Right ventricle myocardium inferior (tissue), 1 donor: ENCODE measurements around the gene HMCN1. TPM values are rescaled to one million over a fixed set of nuclear protein-coding genes. Genes with fewer than 3 reads are reported as not detected.

Experiments used
- ATAC-seq: fragments of 200-7000 bp; cut with Tn5 transposase; one replicate; pipeline ENCODE4 v1.9.1; 2020; ENCODE audit warnings: mild to moderate bottlenecking, moderate library complexity
- DNase-seq: peaks from one replicate; pipeline ENCODE4 v3.0.0; 2021; ENCODE audit errors: missing footprints
- intact Hi-C: fragments of 100-400 bp; cut with DNase I; formaldehyde crosslinking; loops from one replicate; pipeline ENCODE4 v1.11.0; 2022
- total RNA-seq: library from RNA; stranded (reverse); fragmentation: NEBNext Ultra II Directional; extraction: Animal tissue kit (Norgen Biotek cat#: 25700); gene quantifications from one replicate; pipeline ENCODE4 v1.2.1, GENCODE V29; 2021
- donor health status: DM: no; HTN: yes; CAD: no; lungs with severe emphysema.

HMCN1 gene
- total RNA-seq, 1 donor from 2014 or later = 7.6 TPM

DNA sequence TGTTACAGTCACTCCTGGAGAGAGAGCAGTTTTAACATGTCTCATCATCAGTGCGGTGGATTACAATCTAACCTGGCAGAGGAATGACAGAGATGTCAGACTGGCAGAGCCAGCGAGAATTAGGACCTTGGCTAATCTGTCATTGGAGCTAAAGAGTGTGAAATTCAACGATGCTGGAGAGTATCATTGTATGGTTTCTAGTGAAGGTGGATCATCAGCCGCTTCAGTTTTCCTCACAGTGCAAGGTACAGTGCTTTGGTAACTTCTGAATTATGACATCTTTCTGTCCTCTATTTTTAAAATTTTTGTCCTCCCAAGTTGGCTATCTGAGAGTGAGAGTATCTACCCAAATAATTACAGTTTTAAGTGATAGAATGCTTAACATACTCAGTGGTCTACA, 199.4 kb downstream of the HMCN1 start:
- DNase-seq (no peak), ATAC-seq (no peak)
- intact Hi-C loops = no loop called here

GRCh38 chr1:185934476-185935189, 200.4 kb downstream of the HMCN1 start:
- ATAC-seq (no peak), DNase-seq (no peak)
- intact Hi-C loops = no loop called here

DNA sequence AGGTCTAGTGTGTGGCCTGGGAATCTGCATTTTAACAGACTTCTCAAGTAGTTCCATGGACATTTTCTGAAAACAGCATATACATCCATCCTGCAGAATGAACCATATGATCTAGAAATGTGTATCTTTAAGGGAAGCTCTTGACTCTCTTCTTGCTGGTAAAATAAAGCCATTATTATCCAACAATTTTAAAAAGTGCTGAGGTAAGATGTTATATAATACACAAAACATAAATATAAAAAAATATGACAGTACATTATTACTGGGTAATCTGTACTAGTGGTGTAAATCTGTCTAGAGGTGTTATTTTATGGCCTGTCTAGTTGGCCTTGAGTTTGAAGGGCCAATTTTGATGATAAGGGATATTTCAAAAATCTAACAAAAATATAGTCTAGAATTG, 201.2 kb downstream of the HMCN1 start:
- intact Hi-C loops = no loop called here
- no peak for ATAC-seq
- no peak for DNase-seq

DNA sequence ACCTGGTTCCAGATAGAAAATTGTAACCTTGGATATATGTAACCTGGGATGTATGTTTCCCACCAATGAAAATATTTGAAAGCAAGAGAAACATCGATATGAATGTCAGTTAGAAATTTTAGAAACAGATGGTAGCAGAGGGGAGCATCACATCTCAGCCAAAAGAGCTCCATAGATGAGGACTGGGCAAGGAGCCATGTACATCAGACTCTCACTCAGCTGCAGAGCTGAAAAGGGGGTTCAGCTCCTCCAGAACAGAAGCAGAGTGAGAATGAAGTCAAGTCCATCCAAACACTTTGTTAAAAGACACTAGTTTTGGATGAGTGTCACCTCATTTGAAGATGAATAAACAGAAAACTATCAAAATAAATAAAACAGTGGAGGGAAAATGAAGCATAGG, 202.4 kb downstream of the HMCN1 start:
- intact Hi-C loops = no loop called here
- DNase-seq (no peak), ATAC-seq (no peak)

DNA sequence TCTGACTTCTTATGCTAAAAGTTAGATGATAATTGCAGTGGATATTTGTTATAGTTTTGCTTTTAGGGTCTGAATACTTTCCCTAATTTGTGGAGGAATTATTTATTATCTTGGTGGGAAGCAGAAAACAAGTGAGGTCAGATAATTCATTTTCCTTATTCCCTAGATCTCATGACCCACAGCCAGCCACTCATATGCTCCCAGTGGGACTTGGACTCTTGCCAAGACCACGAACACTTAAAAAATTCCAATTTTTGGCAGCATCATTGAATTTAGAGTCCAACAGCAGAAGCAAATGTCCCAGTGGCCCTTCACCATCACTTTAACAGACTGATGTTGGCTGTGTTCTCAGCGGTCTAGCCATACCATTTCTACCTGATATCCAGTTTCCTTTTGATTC, 204.2 kb downstream of the HMCN1 start:
- ATAC-seq (no peak), DNase-seq (no peak)
- intact Hi-C loops = no loop called here

GRCh38 chr1:185939142-185939541, 205.0 kb downstream of the HMCN1 start:
- intact Hi-C loops = no loop called here
- ATAC-seq (no peak), DNase-seq (no peak)

GRCh38 chr1:185942961-185943360, 208.8 kb downstream of the HMCN1 start:
- intact Hi-C loops = no loop called here
- ATAC-seq = no peak
- no peak for DNase-seq

DNA sequence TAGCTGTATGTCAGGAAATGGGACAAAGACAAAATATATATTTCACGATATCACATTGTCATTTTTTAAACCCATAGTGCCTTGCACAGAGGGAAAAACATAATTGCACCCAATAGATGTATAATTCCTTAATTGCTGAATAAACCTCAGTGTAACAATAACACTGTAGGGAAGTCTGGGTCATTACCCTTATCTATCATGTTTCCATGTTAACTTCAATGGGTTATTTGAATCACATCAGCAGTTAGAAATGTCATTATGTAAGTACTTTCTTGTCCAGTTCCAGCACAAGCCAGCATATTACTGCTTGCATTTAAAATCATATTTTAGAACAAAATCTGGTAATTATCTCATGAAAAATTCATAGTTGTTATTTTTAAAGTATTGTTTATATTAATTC, 222.7 kb downstream of the HMCN1 start:
- ATAC-seq = no peak
- DNase-seq = no peak
- intact Hi-C loops = no loop called here

DNA sequence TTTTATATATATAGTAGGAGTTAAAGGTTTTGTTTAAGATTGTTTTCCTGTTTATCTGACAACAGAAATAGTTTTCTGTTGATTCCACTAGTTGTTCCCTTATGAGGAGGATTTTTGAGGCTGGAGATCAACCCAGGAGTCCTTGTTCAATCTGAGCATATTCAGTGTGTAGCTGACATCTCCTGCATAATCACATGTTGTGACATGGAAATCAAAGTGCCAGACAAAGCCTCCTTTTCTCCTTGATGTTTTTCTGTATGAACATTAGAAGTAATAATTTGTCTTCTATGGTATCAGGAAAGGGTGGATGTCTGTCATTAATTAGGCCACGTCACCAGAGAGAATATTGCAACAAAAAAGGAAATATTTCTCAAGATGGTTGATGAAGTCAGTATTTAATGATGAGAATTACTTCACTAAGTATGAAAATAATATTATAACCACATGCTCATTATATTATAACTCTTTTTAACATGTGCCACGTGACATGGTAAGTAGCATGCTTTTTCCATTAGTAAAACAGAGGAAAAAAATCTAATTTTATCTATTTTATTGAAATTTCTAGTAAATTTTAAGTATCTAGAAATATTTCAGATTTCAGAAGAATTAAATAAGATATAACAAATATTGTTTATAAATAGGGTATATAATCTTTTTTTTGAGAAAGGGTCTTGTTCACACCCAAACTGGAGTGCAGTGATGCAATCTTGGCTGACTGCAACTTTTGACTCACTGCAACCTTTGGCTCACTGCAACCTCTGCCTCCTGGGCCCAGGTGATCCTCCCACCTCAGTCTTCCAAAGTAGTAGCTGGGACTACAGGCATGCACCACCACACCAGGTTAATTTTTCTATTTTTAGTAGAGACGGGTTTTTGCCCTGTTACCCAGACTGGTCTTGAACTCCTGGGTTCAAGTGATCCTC, 223.5 kb downstream of the HMCN1 start:
- ATAC-seq (no peak), DNase-seq (no peak)
- intact Hi-C loops = no loop called here

GRCh38 chr1:185960422-185961321, 226.5 kb downstream of the HMCN1 start:
- ATAC-seq = peak; percentile 96
- intact Hi-C loops = no loop called here
- DNase-seq = peak; percentile 55

DNA sequence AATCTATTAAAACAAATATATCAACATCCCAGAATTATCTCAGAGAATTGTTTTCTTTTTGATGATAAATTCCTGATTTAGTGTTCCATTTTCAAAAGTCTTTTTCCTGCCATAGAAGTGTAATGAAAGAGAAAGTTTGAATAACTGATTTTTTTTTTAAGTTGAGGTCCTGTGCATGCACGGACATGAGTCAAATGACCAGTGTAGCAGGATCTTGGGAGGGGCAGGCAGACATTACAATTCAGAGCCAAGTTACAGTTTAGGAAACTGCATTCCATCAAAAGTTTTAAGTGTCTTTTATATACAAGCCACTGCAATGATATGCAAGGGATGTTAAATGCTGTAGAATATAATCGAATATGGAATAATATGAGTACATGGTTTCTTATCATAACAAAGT, 227.5 kb downstream of the HMCN1 start:
- intact Hi-C loops = no loop called here
- ATAC-seq (no peak), DNase-seq (no peak)

DNA sequence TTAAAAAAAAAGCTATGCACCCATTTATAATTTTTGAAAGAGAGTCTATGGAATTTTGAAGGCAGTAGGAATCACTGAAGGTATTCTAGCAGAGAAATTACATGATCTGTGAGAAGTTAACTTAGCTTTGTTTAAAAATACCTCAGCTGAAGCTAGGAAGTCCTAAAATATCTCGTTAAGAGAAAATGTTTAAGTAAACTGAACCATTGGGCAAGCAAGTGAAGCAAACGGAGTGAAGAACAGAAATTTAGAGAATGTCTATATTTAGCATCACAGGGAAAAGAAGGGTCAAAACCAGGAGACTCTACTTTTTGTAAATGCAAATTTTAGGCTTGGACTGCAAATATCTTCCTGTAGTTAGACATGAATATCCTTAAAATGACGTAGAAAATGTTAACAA, 230.8 kb downstream of the HMCN1 start:
- DNase-seq = no peak
- intact Hi-C loops = no loop called here
- ATAC-seq = no peak

DNA sequence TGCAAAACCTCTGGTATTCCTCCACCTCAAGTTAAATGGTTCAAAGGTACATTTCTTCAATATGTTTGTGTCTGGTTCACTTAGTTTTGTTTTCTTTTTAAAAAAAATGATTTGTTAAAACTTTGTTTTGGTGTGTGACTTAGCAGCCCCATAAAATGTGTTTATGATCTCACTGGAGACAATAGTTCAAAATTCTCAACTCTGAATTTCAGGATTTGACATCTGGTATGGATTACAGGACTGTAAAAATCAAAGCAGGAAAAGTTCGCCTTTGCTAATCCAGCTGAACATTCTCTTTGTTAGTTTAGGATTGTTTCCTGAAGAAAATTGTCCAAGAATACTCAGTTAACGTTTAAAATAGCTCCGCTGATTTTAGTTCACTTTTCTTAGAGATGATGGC, 231.7 kb downstream of the HMCN1 start:
- intact Hi-C loops = no loop called here
- DNase-seq (no peak), ATAC-seq (no peak)

DNA sequence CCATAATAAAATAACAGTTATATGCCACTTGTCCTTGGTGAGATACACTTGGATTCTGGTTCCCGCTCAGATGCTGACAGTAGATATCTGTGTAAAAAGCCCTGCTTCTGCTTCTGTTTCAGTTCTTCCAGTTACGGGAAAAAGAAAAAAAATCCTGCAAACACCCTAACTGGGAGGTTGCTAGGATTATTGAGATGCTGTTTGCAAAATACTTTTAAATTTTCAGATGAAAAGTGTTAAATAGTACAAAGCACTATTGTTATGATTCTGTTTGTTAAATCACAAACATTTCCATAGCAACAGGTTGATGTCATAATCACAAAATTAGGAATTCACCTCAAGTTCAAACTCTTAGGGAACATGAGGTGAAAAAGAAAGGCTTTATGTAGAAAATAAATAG, 232.3 kb downstream of the HMCN1 start:
- peak; percentile 23 for ATAC-seq
- intact Hi-C loops = no loop called here

GRCh38 chr1:185969028-185969427, 234.8 kb downstream of the HMCN1 start:
- ATAC-seq (no peak), DNase-seq (no peak)
- intact Hi-C loops = no loop called here

More for the DNA sequence above, 232.3 kb downstream of the HMCN1 start:
- DNase-seq = no peak

GRCh38 chr1:185969524-185969991, 235.4 kb downstream of the HMCN1 start:
- ATAC-seq = no peak
- DNase-seq = no peak
- intact Hi-C loops = no loop called here

GRCh38 chr1:185971688-185972087, 237.5 kb downstream of the HMCN1 start:
- DNase-seq (no peak), ATAC-seq (no peak)
- intact Hi-C loops = no loop called here

- DNase-seq = no peak
- intact Hi-C loops = no loop called here
- ATAC-seq = no peak
Observed at GRCh38 chr1:185972096-185972850, 238.1 kb downstream of the HMCN1 start.
